Measurements from ENCODE around the gene ACP4.
A peak's percentile ranks its signal among the peaks of the same experiment; 100 is the strongest.
"Not testable (repeated sequence)": the region's sequence is repeated elsewhere in the genome, so short reads cannot be mapped to it uniquely, and the experiment has no call there.

The ACP4 gene

GRCh38 chr19:50797781-50798658 lies 7.8 kb downstream of the ACP4 start:
- DNase-seq = no peak

GRCh38 chr19:50798659-50799546 lies 8.7 kb downstream of the ACP4 start:
- no peak for DNase-seq

GRCh38 chr19:50799547-50799851 lies 9.3 kb downstream of the ACP4 start:
- DNase-seq = no peak

GRCh38 chr19:50801107-50801506 lies 10.9 kb downstream of the ACP4 start:
- DNase-seq = no peak

- DNase-seq = no peak
These were observed 13.6 kb downstream of the ACP4 start for GRCh38 chr19:50803633-50804419.

- DNase-seq = peak; percentile 94
These were observed 14.4 kb downstream of the ACP4 start for GRCh38 chr19:50804420-50805272.

- DNase-seq = no peak
These were observed 18.6 kb downstream of the ACP4 start for GRCh38 chr19:50808856-50809255.

- DNase-seq = not testable (repeated sequence)
These were observed 21.5 kb downstream of the ACP4 start for GRCh38 chr19:50811622-50812238.

- no peak for DNase-seq
These were observed 22.3 kb downstream of the ACP4 start for GRCh38 chr19:50812474-50812873.

- DNase-seq = no peak
These were observed 24.7 kb downstream of the ACP4 start for GRCh38 chr19:50814883-50815282.

- no peak for DNase-seq
These were observed 25.2 kb downstream of the ACP4 start for GRCh38 chr19:50815439-50815838.

GRCh38 chr19:50817941-50818858 lies 28.0 kb downstream of the ACP4 start:
- no peak for DNase-seq

GRCh38 chr19:50818859-50819472 lies 28.8 kb downstream of the ACP4 start:
- no peak for DNase-seq

- DNase-seq = no peak
These were observed 29.4 kb downstream of the ACP4 start for GRCh38 chr19:50819636-50820035.

- no peak for DNase-seq
These were observed 29.9 kb downstream of the ACP4 start for GRCh38 chr19:50820086-50820485.

- no peak for DNase-seq
These were observed 30.5 kb downstream of the ACP4 start for GRCh38 chr19:50820549-50821247.

- DNase-seq = no peak
These were observed 31.0 kb downstream of the ACP4 start for GRCh38 chr19:50821248-50821612.

- DNase-seq = no peak
These were observed 31.4 kb downstream of the ACP4 start for GRCh38 chr19:50821622-50822021.

- no peak for DNase-seq
These were observed 32.5 kb downstream of the ACP4 start for GRCh38 chr19:50822661-50823208.

Measured in NCI-H1436 treated with DMSO at 0.1 percent for 48 hours (cell line).